Activated CD8-positive, alpha-beta T cell treated with anti-CD3 and anti-CD28 coated beads for 36 hours (primary cell): ENCODE measurements around the gene PSME3. TPM values are rescaled to one million over a fixed set of nuclear protein-coding genes. Genes with fewer than 3 reads are reported as not detected.

Source experiments
- ATAC-seq: fragments of 200-7000 bp; cut with Tn5 transposase; one replicate; pipeline ENCODE4 v1.10.0; 2021; ENCODE audit warnings: mild to moderate bottlenecking, moderate library complexity
- CTCF ChIA-PET: fragments of 350-600 bp; sonication (Branson Sonifier 250); formaldehyde crosslinking; loops from one replicate; lab custom pipeline; 2021; ENCODE audit warnings: antibody characterized with exemption; lab: Charles Lee
- POLR2A ChIA-PET: fragments of 350-600 bp; sonication (Branson Sonifier 250); formaldehyde crosslinking; loops from one replicate; lab custom pipeline; 2021; ENCODE audit warnings: antibody characterized with exemption; lab: Charles Lee
- DNase-seq: peaks from one replicate; pipeline ENCODE4 v3.0.0-alpha.2; 2020
- H3K27ac Mint-ChIP-seq: one replicate; pipeline ENCODE4 v1.8.0; 2021; ENCODE audit warnings: mild to moderate bottlenecking, mixed read lengths
- H3K27me3 Mint-ChIP-seq: one replicate; pipeline ENCODE4 v1.8.0; 2021; ENCODE audit warnings: mixed read lengths
- H3K36me3 Mint-ChIP-seq: one replicate; pipeline ENCODE4 v1.8.0; 2021; ENCODE audit warnings: low read depth, mixed read lengths
- H3K4me1 Mint-ChIP-seq: one replicate; pipeline ENCODE4 v1.8.0; 2021; ENCODE audit warnings: low read depth, mixed read lengths
- H3K4me3 Mint-ChIP-seq: one replicate; pipeline ENCODE4 v1.8.0; 2021; ENCODE audit warnings: mild to moderate bottlenecking, moderate library complexity, mixed read lengths
- H3K9me3 Mint-ChIP-seq: one replicate; pipeline ENCODE4 v1.8.0; 2021; ENCODE audit warnings: mixed read lengths
- CTCF ChIP-seq: fragments of 200-600 bp; IDR thresholded peaks from one replicate; pipeline ENCODE4 v1.8.0; 2022; ENCODE audit warnings: antibody characterized with exemption, mild to moderate bottlenecking
- intact Hi-C: fragments of 100-400 bp; cut with micrococcal nuclease; formaldehyde crosslinking; loops from one replicate; pipeline ENCODE4 v1.10.0; 2022
- total RNA-seq, 2 experiments: library from RNA; stranded (reverse); gene quantifications; one replicate each; pipeline ENCODE4 v1.2.3, GENCODE V29; 2021

Gene PSME3
- total RNA-seq, 2 experiments from 2014 or later, result 124 to 132 TPM

- Mint-ChIP-seq H3K27me3 (no peaks in the 10 kb centered on the region), H3K27ac (no peak overlapping the region), H3K4me3 (no peak overlapping the region), H3K4me1 (peaks cover 21% of the 10 kb centered on the region), H3K36me3 (peaks cover 40% of the 10 kb centered on the region), H3K9me3 (no peaks in the 10 kb centered on the region)
- DNase-seq (no peak), ATAC-seq (peak; percentile 29)
- intact Hi-C loops, result loop anchor here (10.0 kb wide), 2 partner anchors 81 to 151 kb away; partner anchors contain the start of gene RPL27
- TF ChIP-seq CTCF, result no peak
- POLR2A ChIA-PET, result interaction anchor here (0.7 to 2.1 kb wide), 4 partner anchors 11 to 85 kb away, joined by 3 to 9 read pairs (median 4); partner anchors contain the start of gene PSME3
- CTCF ChIA-PET, result interaction anchor here (1.0 to 2.8 kb wide), 7 partner anchors 10 to 154 kb away, joined by 3 to 13 read pairs (median 10); partner anchors contain the start of genes PSME3 and RPL27
Observed at GRCh38 chr17:42843358-42843934, 10.2 kb downstream of the PSME3 start.

- peaks cover 17% of the 10 kb centered on the region for H3K4me1 Mint-ChIP-seq
- ChIA-PET POLR2A (interaction anchor here (0.9 to 2.9 kb wide), 4 partner anchors 11 to 85 kb away, joined by 3 to 27 read pairs (median 4); partner anchors contain the start of gene PSME3), CTCF (interaction anchor here (1.0 to 2.8 kb wide), 8 partner anchors 11 to 153 kb away, joined by 3 to 13 read pairs (median 6); partner anchors contain the start of genes BECN1, PSME3 and RPL27)
- intact Hi-C loops, result loop anchor here (10.0 kb wide), 2 partner anchors 81 to 151 kb away; partner anchors contain the start of gene RPL27
- ATAC-seq, result no peak
- no peak within 1 kb of the TSS for H3K4me3 Mint-ChIP-seq
- peaks cover 32% of the 10 kb centered on the region for H3K36me3 Mint-ChIP-seq
- H3K27me3 Mint-ChIP-seq, result no peaks in the 10 kb centered on the region
- TF ChIP-seq CTCF, result no peak
- no peak for DNase-seq
- H3K9me3 Mint-ChIP-seq, result no peaks in the 10 kb centered on the region
- H3K27ac Mint-ChIP-seq, result no peak within 1 kb of the TSS
Observed at GRCh38 chr17:42844271-42844670, 11.1 kb downstream of the PSME3 start, which contains the start of gene AOC2. AOC2 (plus strand) TSS chr17:42844580; CDS start chr17:42844627, 47 bp downstream.

- Mint-ChIP-seq H3K4me1 (peaks cover 17% of the 10 kb centered on the region), H3K27ac (no peak overlapping the region), H3K36me3 (peaks cover 28% of the 10 kb centered on the region)
Observed at GRCh38 chr17:42844761-42845555, 11.8 kb downstream of the PSME3 start.

GRCh38 chr17:42845556-42845917 is 12.3 kb downstream of the PSME3 start:
- intact Hi-C loops, result loop anchor here (10.0 kb wide), 2 partner anchors 79 to 149 kb away; partner anchors contain the start of gene RPL27
- no peak for ATAC-seq
- no peak overlapping the region for H3K4me3 Mint-ChIP-seq
- DNase-seq, result no peak
- ChIA-PET CTCF (interaction anchor here (1.1 to 1.7 kb wide), 4 partner anchors 28 to 152 kb away, joined by 3 to 6 read pairs (median 5); partner anchors contain the start of gene RPL27), POLR2A (interaction anchor here (0.8 to 2.9 kb wide), 10 partner anchors 9 to 153 kb away, joined by 3 to 27 read pairs (median 4); partner anchors contain the start of genes PSME3 and RPL27)
- peaks cover 19% of the 10 kb centered on the region for H3K4me1 Mint-ChIP-seq
- H3K27ac Mint-ChIP-seq, result peak overlapping the region; percentile 85
- H3K36me3 Mint-ChIP-seq, result peaks cover 28% of the 10 kb centered on the region
- H3K27me3 Mint-ChIP-seq, result no peaks in the 10 kb centered on the region
- no peaks in the 10 kb centered on the region for H3K9me3 Mint-ChIP-seq
- TF ChIP-seq CTCF, result no peak

More at GRCh38 chr17:42844761-42845555, 11.8 kb downstream of the PSME3 start:
- CTCF ChIA-PET, result interaction anchor here (1.0 to 1.7 kb wide), 6 partner anchors 21 to 153 kb away, joined by 3 to 6 read pairs (median 4); partner anchors contain the start of genes BECN1 and RPL27
- POLR2A ChIA-PET, result interaction anchor here (1.2 to 2.9 kb wide), 10 partner anchors 8 to 153 kb away, joined by 3 to 27 read pairs (median 4); partner anchors contain the start of genes PSME3 and RPL27
- DNase-seq, result no peak
- no peaks in the 10 kb centered on the region for H3K27me3 Mint-ChIP-seq
- intact Hi-C loops, result loop anchor here (10.0 kb wide), 2 partner anchors 80 to 150 kb away; partner anchors contain the start of gene RPL27
- no peak overlapping the region for H3K4me3 Mint-ChIP-seq
- TF ChIP-seq CTCF, result no peak
- H3K9me3 Mint-ChIP-seq, result no peaks in the 10 kb centered on the region
- no peak for ATAC-seq
